HG02678 (cell line): Measurements from ENCODE around the gene LRWD1.
"Not testable (repeated sequence)": the region's sequence is repeated elsewhere in the genome, so short reads cannot be mapped to it uniquely, and the experiment has no call there.

Source experiments
- ATAC-seq: cut with Tn5 transposase; IDR thresholded peaks from one replicate; pipeline ENCODE4 v1.9.1; 2021; ENCODE audit warnings: mild to moderate bottlenecking, moderate library complexity; ENCODE audit not compliant: unreplicated experiment

LRWD1 gene

GRCh38 chr7:102439963-102440795, 24.6 kb upstream of the LRWD1 start:
- no peak for ATAC-seq

DNA sequence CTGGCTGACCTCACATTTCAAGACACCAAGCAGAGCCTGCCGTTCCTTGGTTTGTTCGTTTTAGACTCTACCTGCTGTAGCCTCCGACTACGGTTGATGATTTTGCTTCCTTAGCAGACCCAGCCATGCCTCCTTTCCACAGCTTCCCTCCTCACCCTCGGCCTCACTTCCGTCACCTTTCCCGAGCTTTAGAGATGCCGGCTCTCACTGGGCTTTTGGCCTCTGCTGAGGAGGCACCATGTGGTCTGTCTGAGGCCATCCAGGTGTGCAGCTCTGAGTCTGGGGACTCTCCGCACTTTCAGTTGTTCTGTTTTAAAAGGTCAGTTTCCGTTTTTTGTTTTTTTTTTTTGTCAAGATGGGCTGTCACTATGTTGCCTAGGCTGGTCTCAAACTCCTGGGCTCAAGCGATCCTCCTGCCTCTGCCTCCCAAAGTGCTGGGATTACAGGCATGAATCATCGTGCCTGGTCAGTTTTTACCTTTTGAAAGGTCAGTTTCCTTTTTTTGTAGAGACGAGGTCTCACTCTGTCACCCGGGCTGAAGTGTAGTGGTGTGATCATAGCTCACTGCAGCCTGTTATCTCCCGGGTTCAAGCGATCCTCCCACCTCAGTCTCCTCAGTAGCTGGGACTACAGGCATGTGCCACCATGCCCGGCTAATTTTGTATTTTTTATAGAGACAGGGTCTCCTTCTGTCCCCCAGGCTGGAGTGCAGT, 19.7 kb upstream of the LRWD1 start:
- ATAC-seq: peak; percentile 45

GRCh38 chr7:102445674-102446071, 19.1 kb upstream of the LRWD1 start:
- ATAC-seq: no peak

DNA sequence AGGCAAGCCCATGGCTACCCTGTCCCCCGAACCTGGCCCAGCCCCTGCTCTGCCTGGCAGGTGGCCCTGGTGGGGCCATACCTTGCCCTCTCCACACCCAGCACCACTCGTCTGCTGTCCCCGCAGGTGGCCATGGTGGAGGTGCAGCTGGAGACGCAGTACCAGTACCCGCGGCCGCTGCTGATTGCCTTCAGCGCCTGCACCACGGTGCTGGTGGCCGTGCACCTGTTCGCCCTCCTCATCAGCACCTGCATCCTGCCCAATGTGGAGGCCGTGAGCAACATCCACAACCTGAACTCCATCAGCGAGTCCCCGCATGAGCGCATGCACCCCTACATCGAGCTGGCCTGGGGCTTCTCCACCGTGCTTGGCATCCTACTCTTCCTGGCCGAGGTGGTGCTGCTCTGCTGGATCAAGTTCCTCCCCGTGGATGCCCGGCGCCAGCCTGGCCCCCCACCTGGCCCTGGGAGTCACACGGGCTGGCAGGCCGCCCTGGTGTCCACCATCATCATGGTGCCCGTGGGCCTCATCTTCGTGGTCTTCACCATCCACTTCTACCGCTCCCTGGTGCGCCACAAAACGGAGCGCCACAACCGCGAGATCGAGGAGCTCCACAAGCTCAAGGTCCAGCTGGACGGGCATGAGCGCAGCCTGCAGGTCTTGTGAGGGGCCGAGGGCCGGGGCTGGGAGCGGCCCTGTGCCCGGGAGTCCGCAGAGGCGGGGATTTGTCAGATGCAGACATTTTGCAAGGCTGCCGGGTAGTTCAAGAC, 18.2 kb upstream of the LRWD1 start:
- ATAC-seq: no peak

GRCh38 chr7:102447311-102447710, 17.5 kb upstream of the LRWD1 start:
- no peak for ATAC-seq

GRCh38 chr7:102449136-102449535, 15.6 kb upstream of the LRWD1 start:
- no peak for ATAC-seq

GRCh38 chr7:102450242-102450641, 14.5 kb upstream of the LRWD1 start:
- ATAC-seq: no peak

- ATAC-seq: no peak
Observed at GRCh38 chr7:102451371-102452054, 13.3 kb upstream of the LRWD1 start.

GRCh38 chr7:102452451-102452850, 12.3 kb upstream of the LRWD1 start:
- no peak for ATAC-seq

DNA sequence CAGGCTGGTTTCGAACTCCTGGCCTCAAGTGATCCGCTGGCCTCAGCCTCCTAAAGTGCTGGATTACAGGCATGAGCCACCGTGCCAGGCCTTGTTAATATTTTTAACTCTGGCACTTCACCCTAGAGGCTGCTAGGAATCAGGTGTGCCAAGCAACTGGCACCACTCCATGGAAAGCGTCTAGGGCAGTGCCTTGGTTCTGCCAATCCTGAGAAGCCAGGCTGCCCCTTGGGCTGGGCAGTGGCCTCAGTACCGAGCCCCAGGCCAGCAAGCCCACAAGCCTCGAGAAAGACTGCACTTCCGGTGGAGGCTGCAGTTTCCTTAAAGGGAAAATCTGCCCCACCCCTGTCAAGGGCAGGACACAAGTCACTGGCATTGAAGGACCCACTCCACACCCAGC, 11.5 kb upstream of the LRWD1 start:
- ATAC-seq: no peak

GRCh38 chr7:102454468-102454867, 10.3 kb upstream of the LRWD1 start:
- no peak for ATAC-seq

DNA sequence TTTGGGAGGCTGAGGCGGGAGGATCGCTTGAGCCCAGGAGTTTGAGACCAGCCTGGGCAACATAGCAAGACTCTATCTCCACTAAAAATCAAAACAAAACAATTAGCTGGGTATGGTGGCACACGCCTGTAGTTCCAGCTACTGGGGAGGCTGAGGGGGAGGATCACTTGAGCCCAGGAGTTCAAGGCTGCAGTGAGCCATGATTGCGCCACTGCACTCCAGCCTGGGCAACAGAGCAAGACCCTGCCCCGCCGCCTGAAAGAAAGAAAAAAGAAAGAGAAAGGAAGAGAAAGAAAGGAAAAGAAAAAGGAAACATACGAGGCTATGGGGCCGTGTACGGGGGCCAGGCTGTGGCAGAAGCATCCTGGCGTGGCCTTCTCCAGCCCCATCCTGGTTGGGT, 9.9 kb upstream of the LRWD1 start:
- ATAC-seq: not testable (repeated sequence)

DNA sequence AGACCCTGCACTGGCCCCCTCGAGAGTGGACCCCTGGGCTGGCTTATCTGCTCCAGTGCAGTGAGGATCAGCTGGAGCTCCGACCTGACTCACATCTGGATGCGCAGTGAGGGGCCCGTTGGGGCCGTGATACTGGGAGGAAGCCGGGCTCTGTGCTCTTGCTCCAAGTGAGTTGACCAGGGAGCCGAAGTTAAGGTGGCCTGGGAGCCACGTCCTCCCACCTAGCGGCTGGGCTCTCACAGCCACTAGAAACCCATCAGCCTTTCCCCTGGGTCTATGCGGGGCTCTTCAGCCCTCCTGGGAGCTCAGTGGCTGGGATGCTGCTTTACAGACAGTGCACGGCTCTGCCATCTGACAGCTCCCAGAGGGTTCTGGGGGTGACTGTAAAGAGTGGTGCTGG, 9.2 kb upstream of the LRWD1 start:
- ATAC-seq: no peak

DNA sequence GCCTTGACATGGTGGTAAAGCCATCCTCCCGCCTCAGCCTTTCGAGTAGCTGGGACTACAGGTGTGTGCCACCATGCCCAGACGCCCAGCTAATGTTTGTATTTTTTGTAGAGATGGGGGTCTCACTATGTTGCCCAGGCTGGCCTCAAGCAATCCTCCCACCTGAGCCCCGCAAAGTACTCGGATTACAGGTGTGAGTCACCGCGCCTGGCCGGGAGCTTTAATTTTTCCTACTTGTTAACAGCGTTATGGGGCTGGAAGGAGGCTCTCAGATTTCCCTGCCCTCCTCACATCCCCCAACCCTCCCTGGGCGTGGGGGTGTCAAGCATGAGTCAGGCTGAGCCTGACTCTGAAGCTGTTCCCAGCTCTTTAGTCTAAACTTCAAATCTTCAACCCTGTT, 8.5 kb upstream of the LRWD1 start:
- no peak for ATAC-seq

DNA sequence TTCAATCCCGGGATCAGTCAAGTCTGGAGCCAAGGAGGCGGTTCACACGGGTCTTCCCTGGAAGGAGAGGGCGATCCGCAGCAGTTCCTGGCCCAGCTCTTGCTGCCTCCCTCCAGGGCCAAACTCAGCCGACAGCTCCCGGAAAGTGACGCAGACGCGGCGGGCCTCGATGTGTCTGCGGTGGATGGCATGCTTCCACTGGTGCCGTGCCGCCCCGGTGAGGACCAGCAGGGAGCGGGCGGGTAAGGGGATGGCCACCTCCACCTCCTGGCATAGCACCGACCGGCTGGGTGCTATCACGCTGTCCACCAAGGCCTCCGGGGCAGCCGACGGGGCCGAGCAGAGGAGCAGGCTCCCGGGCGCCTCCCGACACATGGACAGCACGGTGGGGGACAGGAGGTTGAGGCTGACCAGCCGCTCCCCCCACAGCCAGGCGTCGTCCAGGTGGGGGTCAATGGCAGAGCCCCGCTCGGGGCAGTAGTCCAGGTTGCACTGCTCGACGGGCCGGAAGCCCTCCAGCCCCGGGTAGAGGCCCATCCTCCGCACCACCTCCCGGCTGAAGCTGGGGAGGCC, 7.3 kb upstream of the LRWD1 start:
- ATAC-seq: no peak

DNA sequence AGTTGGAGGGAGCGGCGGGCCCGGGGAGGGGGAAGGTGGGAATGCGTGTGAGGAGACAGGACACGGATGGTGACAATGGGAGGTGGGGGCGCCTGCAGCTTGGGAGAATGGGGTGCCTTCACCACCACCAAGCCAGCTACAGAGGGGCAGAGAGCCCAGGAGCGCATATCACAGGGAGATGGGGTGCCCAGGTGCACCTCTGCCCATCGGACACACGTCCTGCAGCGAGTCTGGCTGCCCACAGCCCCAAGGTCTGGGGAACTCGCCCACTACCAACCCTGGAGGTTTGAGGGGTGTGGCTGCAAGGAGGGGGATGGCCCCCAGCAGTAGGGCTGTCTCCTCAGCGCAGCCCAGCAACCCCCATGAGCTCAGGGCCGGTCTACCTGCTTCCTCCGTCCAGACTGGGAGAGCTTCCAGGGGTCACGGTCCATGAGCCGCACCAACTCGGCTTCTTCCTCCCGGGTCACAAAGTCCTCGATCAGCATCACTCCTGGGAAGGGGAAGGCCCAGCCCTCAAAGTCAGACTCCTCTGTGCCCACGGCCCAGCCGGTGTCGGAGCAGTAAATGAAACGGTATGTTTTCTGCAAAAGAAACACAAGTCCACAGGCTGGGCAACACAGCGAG, 5.5 kb upstream of the LRWD1 start:
- ATAC-seq: no peak

GRCh38 chr7:102460467-102460866, 4.3 kb upstream of the LRWD1 start:
- ATAC-seq: no peak

- ATAC-seq: peak; percentile 1
Observed at GRCh38 chr7:102463841-102464576, 775 bp upstream of the LRWD1 start.

GRCh38 chr7:102466097-102466496, 1.3 kb downstream of the LRWD1 start:
- ATAC-seq: no peak
